ENCODE measurements around the gene SLC27A4. TPM values are rescaled to one million over a fixed set of nuclear protein-coding genes. Genes with fewer than 3 reads are reported as not detected.

SLC27A4 gene
- total and polyA plus RNA-seq, 2 experiments from 2014 or later = 12.3 to 30.9 TPM

GRCh38 chr9:128314697-128315096 is 25.6 kb upstream of the SLC27A4 start:
- no peak overlapping the region for H3K4me2 ChIP-seq (ENCODE audit: unreplicated experiment)
- H3K79me2 ChIP-seq (ENCODE audit: insufficient read depth) = no peaks in the 10 kb centered on the region; the same call in 1 of the 2 replicates
- H2AFZ ChIP-seq = no peak overlapping the region
- no peak overlapping the region for H3K27ac ChIP-seq
- no peaks in the 10 kb centered on the region for H3F3A ChIP-seq (ENCODE audit: insufficient read depth)
- no peak for DNase-seq
- no peak for TF ChIP-seq EZH2phosphoT487 (IDR thresholded peaks at IDR 0.05; ENCODE audit: insufficient read depth, low read depth)
- no peak for TF ChIP-seq EZH2 (IDR thresholded peaks at IDR 0.05; ENCODE audit: insufficient read depth, poor library complexity, severe bottlenecking)
- H3K9me3 ChIP-seq (ENCODE audit: low read depth) = no peaks in the 10 kb centered on the region
- H4K20me1 ChIP-seq (ENCODE audit: insufficient read depth) = no peaks in the 10 kb centered on the region
- H3K36me3 ChIP-seq (ENCODE audit: low read depth) = peaks cover 14% of the 10 kb centered on the region; the same call in 1 of the 2 replicates
- no peaks in the 10 kb centered on the region for H3K4me1 ChIP-seq (ENCODE audit: insufficient read depth)
- H3K4me3 ChIP-seq = no peak overlapping the region
- H3K9me2 ChIP-seq (ENCODE audit: insufficient read depth) = no peaks in the 10 kb centered on the region
- H3K27me3 ChIP-seq (replicated peaks; ENCODE audit: insufficient read depth) = no peaks in the 10 kb centered on the region
- 96 to 97% methylated on average over 4 of the region's 4 CpGs for WGBS, 2 experiments (ENCODE audit: low coverage in 1 of 2, low lambda C conversion rate in 2 of 2, missing lambda C conversion rate in 2 of 2)
- H3K9ac ChIP-seq = no peak overlapping the region
- in situ Hi-C loops (cut with MboI) = no loop called here

DNA sequence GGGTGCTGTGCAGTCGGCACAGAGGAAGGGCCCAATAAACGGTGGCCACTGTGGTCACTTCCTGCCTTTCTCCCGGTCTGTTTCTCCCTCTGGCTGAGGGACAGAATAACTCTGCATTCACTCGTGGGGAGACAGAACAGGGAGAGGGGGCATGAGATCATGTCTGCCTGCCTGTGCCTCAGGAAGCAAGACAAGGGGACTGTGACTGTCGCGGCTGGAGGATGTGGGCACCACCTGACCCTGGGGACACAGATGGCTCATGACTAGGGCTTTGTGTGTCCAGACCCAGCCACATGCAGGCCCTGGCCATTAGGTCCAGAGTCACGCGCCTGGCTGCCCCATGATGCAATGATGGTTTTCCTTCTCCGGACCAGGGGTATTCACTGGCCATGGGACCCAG is 23.9 kb upstream of the SLC27A4 start:
- Histone ChIP-seq H3F3A (ENCODE audit: insufficient read depth) (no peaks in the 10 kb centered on the region), H3K27me3 (replicated peaks; ENCODE audit: insufficient read depth) (no peaks in the 10 kb centered on the region), H3K27ac (no peak overlapping the region), H3K36me3 (ENCODE audit: low read depth) (peaks cover 7% of the 10 kb centered on the region; the same call in 1 of the 2 replicates), H3K4me1 (ENCODE audit: insufficient read depth) (peaks cover 3% of the 10 kb centered on the region; the same call in 1 of the 2 replicates), H3K4me3 (no peak overlapping the region), H4K20me1 (ENCODE audit: insufficient read depth) (no peaks in the 10 kb centered on the region), H3K4me2 (ENCODE audit: unreplicated experiment) (no peak overlapping the region), H2AFZ (no peak overlapping the region), H3K79me2 (ENCODE audit: insufficient read depth) (peaks cover 16% of the 10 kb centered on the region), H3K9me2 (ENCODE audit: insufficient read depth) (no peaks in the 10 kb centered on the region), H3K9me3 (ENCODE audit: low read depth) (no peaks in the 10 kb centered on the region), H3K9ac (no peak overlapping the region)
- 75 to 78% methylated on average over 9 of the region's 9 CpGs for WGBS, 2 experiments (ENCODE audit: low coverage in 1 of 2, low lambda C conversion rate in 2 of 2, missing lambda C conversion rate in 2 of 2)
- no peak for DNase-seq
- no peak for TF ChIP-seq EZH2 (IDR thresholded peaks at IDR 0.05; ENCODE audit: insufficient read depth, poor library complexity, severe bottlenecking)
- no peak for TF ChIP-seq EZH2phosphoT487 (IDR thresholded peaks at IDR 0.05; ENCODE audit: insufficient read depth, low read depth)
- in situ Hi-C loops (cut with MboI) = no loop called here

- Histone ChIP-seq H3K36me3 (ENCODE audit: low read depth) (0 out of 2 replicates have a peak, but pooled peaks cover 6% of the 10 kb centered on the region), H3K79me2 (ENCODE audit: insufficient read depth) (peaks cover 24% of the 10 kb centered on the region), H3K4me2 (ENCODE audit: unreplicated experiment) (no peak overlapping the region), H3K9me3 (ENCODE audit: low read depth) (no peaks in the 10 kb centered on the region), H2AFZ (no peak overlapping the region), H3K27ac (no peak overlapping the region), H3K4me3 (no peak overlapping the region), H3K4me1 (ENCODE audit: insufficient read depth) (peaks cover 5% of the 10 kb centered on the region; the same call in 1 of the 2 replicates), H4K20me1 (ENCODE audit: insufficient read depth) (no peaks in the 10 kb centered on the region), H3F3A (ENCODE audit: insufficient read depth) (no peaks in the 10 kb centered on the region), H3K9me2 (ENCODE audit: insufficient read depth) (no peaks in the 10 kb centered on the region), H3K9ac (no peak overlapping the region), H3K27me3 (replicated peaks; ENCODE audit: insufficient read depth) (no peaks in the 10 kb centered on the region)
- TF ChIP-seq EZH2phosphoT487 (IDR thresholded peaks at IDR 0.05; ENCODE audit: insufficient read depth, low read depth) (no peak), EZH2 (IDR thresholded peaks at IDR 0.05; ENCODE audit: insufficient read depth, poor library complexity, severe bottlenecking) (no peak)
- WGBS, 2 experiments (ENCODE audit: low coverage in 1 of 2, low lambda C conversion rate in 2 of 2, missing lambda C conversion rate in 2 of 2) = 90 to 95% methylated on average over 2 of the region's 2 CpGs
- in situ Hi-C loops (cut with MboI) = no loop called here
- DNase-seq = no peak
Measured at GRCh38 chr9:128317629-128318028, 22.7 kb upstream of the SLC27A4 start.

- TF ChIP-seq EZH2phosphoT487 (IDR thresholded peaks at IDR 0.05; ENCODE audit: insufficient read depth, low read depth) (no peak), EZH2 (IDR thresholded peaks at IDR 0.05; ENCODE audit: insufficient read depth, poor library complexity, severe bottlenecking) (no peak)
- Histone ChIP-seq H3K79me2 (ENCODE audit: insufficient read depth) (peaks cover 57% of the 10 kb centered on the region), H3K4me3 (peak overlapping the region; percentile 92), H2AFZ (no peak overlapping the region), H4K20me1 (ENCODE audit: insufficient read depth) (no peaks in the 10 kb centered on the region), H3K9ac (peak overlapping the region; percentile 88), H3K36me3 (ENCODE audit: low read depth) (no peaks in the 10 kb centered on the region), H3K27ac (peak overlapping the region; percentile 89; the same call in 1 of the 2 replicates), H3K9me2 (ENCODE audit: insufficient read depth) (no peaks in the 10 kb centered on the region), H3K9me3 (ENCODE audit: low read depth) (no peaks in the 10 kb centered on the region), H3K4me1 (ENCODE audit: insufficient read depth) (peaks cover 13% of the 10 kb centered on the region), H3K4me2 (ENCODE audit: unreplicated experiment) (peak overlapping the region; percentile 83), H3F3A (ENCODE audit: insufficient read depth) (peaks cover 11% of the 10 kb centered on the region; the same call in 1 of the 2 replicates), H3K27me3 (replicated peaks; ENCODE audit: insufficient read depth) (no peaks in the 10 kb centered on the region)
- 61 to 68% methylated on average over 7 of the region's 7 CpGs for WGBS, 2 experiments (ENCODE audit: low coverage in 1 of 2, low lambda C conversion rate in 2 of 2, missing lambda C conversion rate in 2 of 2)
- DNase-seq = peak; percentile 6
- in situ Hi-C loops (cut with MboI) = no loop called here
Measured at GRCh38 chr9:128321343-128321742, 19.0 kb upstream of the SLC27A4 start.

Data from GM23248 (cell line).